GM12891 (cell line): ENCODE results near the gene EDA.

Experiments
- DNase-seq: peaks from one replicate; pipeline ENCODE4 v3.0.0; 2011; ENCODE audit warnings: low spot score; ENCODE audit not compliant: insufficient read length
- FAIRE-seq: peaks from 2 replicates; lab custom pipeline; 2011; peaks lifted over from hg19 to GRCh38; lab: Jason Lieb, UNC
- PAX5 ChIP-seq: IDR thresholded peaks from 2 replicates; pipeline ENCODE4 v1.6.1; 2011; ENCODE audit warnings: low read length, moderate library complexity, mild to moderate bottlenecking; ENCODE audit not compliant: insufficient read depth, severe bottlenecking
- POLR2A ChIP-seq: IDR thresholded peaks from 2 replicates; pipeline ENCODE4 v1.6.1; 2011; ENCODE audit warnings: low read depth, low read length, control low read depth
- POLR2AphosphoS5 ChIP-seq: IDR thresholded peaks from 2 replicates; pipeline ENCODE4 v1.6.1; 2011; ENCODE audit warnings: low read depth, low read length, control low read depth
- POU2F2 ChIP-seq: IDR thresholded peaks from 2 replicates; pipeline ENCODE4 v1.6.1; 2011; ENCODE audit warnings: low read depth, mild to moderate bottlenecking, control low read depth, low read length, moderate library complexity
- SPI1 ChIP-seq: IDR thresholded peaks from 2 replicates; pipeline ENCODE4 v1.6.1; 2011; ENCODE audit warnings: low read depth, low read length, control low read depth
- TAF1 ChIP-seq: IDR thresholded peaks from 2 replicates; pipeline ENCODE4 v1.6.1; 2011; ENCODE audit warnings: low read depth, low read length, control low read depth

The EDA gene

GRCh38 chrX:69914781-69915180, 298.9 kb downstream of the EDA start:
- DNase-seq (no peak), FAIRE-seq (no peak)
- no peak for TF ChIP-seq POLR2AphosphoS5

GRCh38 chrX:69919749-69920148, 303.8 kb downstream of the EDA start:
- TF ChIP-seq POU2F2, result no peak
- no peak for TF ChIP-seq PAX5
- TF ChIP-seq POLR2AphosphoS5, result no peak
- no peak for TF ChIP-seq TAF1
- no peak for TF ChIP-seq SPI1
- TF ChIP-seq POLR2A, result no peak
- FAIRE-seq (no peak), DNase-seq (no peak)

- FAIRE-seq (no peak), DNase-seq (no peak)
Measured at GRCh38 chrX:69932323-69932722, 316.4 kb downstream of the EDA start.

GRCh38 chrX:69948276-69948797, 332.4 kb downstream of the EDA start:
- no peak for TF ChIP-seq SPI1
- FAIRE-seq, result no peak
- no peak for DNase-seq

More at GRCh38 chrX:69932323-69932722, 316.4 kb downstream of the EDA start:
- TF ChIP-seq TAF1 (no peak), POLR2AphosphoS5 (no peak), POU2F2 (no peak), PAX5 (no peak), SPI1 (no peak), POLR2A (no peak)

GRCh38 chrX:69951753-69952152, 335.8 kb downstream of the EDA start:
- TF ChIP-seq TAF1 (no peak), PAX5 (no peak), POU2F2 (no peak), POLR2A (no peak), POLR2AphosphoS5 (no peak), SPI1 (no peak)
- DNase-seq, result no peak
- no peak for FAIRE-seq

GRCh38 chrX:69959712-69960111, 343.8 kb downstream of the EDA start:
- TF ChIP-seq POU2F2, result no peak
- no peak for TF ChIP-seq TAF1
- no peak for TF ChIP-seq POLR2AphosphoS5
- no peak for TF ChIP-seq SPI1
- TF ChIP-seq POLR2A, result no peak
- TF ChIP-seq PAX5, result no peak
- no peak for FAIRE-seq

GRCh38 chrX:69961365-69962072, 345.6 kb downstream of the EDA start:
- DNase-seq (no peak), FAIRE-seq (no peak)
- no peak for TF ChIP-seq TAF1

More at GRCh38 chrX:69959712-69960111, 343.8 kb downstream of the EDA start:
- DNase-seq, result no peak

- FAIRE-seq, result no peak
- no peak for DNase-seq
- no peak for TF ChIP-seq TAF1
- no peak for TF ChIP-seq SPI1
- no peak for TF ChIP-seq PAX5
- no peak for TF ChIP-seq POU2F2
- no peak for TF ChIP-seq POLR2AphosphoS5
- no peak for TF ChIP-seq POLR2A
Measured at GRCh38 chrX:69968950-69969349, 353.0 kb downstream of the EDA start.

- TF ChIP-seq PAX5 (no peak), SPI1 (no peak), POU2F2 (no peak), TAF1 (no peak), POLR2AphosphoS5 (no peak)
- DNase-seq (no peak), FAIRE-seq (no peak)
Measured at GRCh38 chrX:69969460-69969859, 353.5 kb downstream of the EDA start.

- FAIRE-seq, result no peak
- DNase-seq, result no peak
- TF ChIP-seq POU2F2, result no peak
- no peak for TF ChIP-seq TAF1
- TF ChIP-seq PAX5, result no peak
Measured at GRCh38 chrX:69987691-69988090, 371.8 kb downstream of the EDA start.

GRCh38 chrX:69988955-69989394, 373.1 kb downstream of the EDA start:
- DNase-seq, result no peak
- TF ChIP-seq POU2F2, result no peak
- no peak for TF ChIP-seq TAF1
- TF ChIP-seq POLR2A, result no peak
- no peak for FAIRE-seq
